IPS DF 4.7 (cell line): Measurements from ENCODE around the gene VKORC1.
A peak's percentile ranks its signal among the peaks of the same experiment; 100 is the strongest.

ENCODE experiments used
- DNase-seq: peaks from one replicate; pipeline ENCODE4 v3.0.0-alpha.2; 2013; ENCODE audit warnings: low spot score; ENCODE audit errors: extremely low read depth

VKORC1 gene

GRCh38 chr16:31083081-31083480 lies 11.5 kb downstream of the VKORC1 start:
- no peak for DNase-seq

DNA sequence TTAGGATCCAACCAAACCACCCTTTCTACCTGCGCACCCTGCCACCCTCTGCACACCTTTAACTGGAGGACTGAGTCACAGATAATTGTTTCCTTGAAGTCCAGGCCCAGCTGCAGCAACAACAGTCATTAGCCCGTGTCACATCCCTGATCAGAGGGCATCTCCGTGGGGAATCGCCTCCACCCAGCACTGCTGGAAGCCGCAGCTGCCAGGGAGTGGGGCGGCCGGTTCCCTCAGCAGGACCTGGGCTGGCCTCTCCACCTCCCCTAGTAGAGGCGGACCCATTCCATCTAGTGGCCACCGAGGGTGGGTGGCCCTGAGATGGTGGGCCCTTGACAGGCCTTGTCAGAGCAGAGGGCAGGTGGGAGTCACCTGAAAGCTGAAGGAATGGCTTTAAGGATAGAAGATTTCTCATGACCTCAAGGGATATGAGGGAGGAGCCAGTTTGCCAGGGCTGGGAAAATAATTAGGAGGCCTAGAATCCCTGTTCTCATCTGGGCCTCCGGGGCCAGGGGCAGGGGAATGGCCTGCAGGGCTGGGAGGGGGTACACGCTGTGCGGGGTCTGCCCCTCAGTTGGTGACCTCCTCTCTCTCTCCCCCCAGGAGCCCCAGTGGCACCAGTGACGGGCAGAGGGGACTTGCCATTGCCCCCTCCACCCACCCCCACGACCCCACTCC lies 12.1 kb downstream of the VKORC1 start:
- no peak for DNase-seq

- DNase-seq = no peak
These were observed 12.9 kb downstream of the VKORC1 start for GRCh38 chr16:31081428-31082351.

- DNase-seq = no peak
These were observed 13.7 kb downstream of the VKORC1 start for GRCh38 chr16:31080756-31081419.

DNA sequence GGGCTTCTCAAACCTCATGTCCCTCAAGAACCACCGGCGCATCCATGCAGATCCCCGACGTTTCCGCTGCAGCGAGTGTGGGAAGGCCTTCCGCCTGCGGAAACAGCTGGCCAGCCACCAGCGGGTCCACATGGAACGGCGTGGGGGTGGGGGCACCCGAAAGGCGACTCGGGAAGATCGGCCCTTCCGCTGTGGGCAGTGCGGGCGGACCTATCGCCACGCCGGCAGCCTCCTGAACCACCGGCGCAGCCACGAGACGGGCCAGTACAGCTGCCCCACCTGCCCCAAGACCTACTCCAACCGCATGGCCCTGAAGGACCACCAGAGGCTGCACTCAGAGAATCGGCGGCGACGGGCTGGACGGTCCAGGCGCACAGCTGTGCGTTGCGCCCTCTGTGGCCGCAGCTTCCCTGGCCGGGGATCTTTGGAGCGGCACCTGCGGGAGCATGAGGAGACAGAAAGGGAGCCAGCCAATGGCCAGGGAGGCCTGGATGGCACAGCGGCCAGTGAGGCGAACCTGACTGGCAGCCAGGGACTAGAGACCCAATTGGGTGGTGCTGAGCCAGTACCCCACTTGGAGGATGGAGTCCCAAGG lies 14.5 kb downstream of the VKORC1 start:
- DNase-seq = no peak

- no peak for DNase-seq
These were observed 15.2 kb downstream of the VKORC1 start for GRCh38 chr16:31079342-31079944.

- no peak for DNase-seq
These were observed 15.8 kb downstream of the VKORC1 start for GRCh38 chr16:31078597-31079341.

- DNase-seq = no peak
These were observed 16.8 kb downstream of the VKORC1 start for GRCh38 chr16:31077592-31078396.

GRCh38 chr16:31077024-31077423 lies 17.6 kb downstream of the VKORC1 start:
- no peak for DNase-seq

DNA sequence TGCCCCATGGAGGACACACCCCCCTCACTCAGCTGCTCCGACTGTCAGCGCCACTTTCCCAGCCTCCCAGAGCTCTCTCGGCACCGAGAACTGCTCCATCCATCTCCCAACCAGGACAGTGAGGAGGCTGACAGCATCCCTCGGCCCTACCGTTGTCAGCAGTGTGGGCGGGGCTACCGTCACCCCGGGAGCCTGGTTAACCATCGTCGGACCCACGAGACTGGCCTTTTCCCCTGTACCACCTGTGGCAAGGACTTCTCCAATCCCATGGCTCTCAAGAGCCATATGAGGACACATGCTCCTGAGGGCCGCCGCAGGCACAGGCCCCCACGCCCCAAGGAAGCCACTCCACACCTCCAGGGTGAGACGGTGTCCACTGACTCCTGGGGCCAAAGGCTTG lies 18.3 kb downstream of the VKORC1 start:
- DNase-seq = no peak

GRCh38 chr16:31074814-31075183 lies 19.8 kb downstream of the VKORC1 start:
- DNase-seq = no peak

- peak; percentile 95 for DNase-seq
These were observed 20.4 kb downstream of the VKORC1 start, which contains the start of the genes ZNF646 and ZNF668 for GRCh38 chr16:31073970-31074813. Gene ZNF646 (plus strand): TSS chr16:31074422. CDS start chr16:31076325, 1,903 bp downstream. Gene ZNF668 (minus strand): TSS chr16:31074240. CDS start chr16:31064459, 9,781 bp downstream.

- no peak for DNase-seq
These were observed 21.2 kb downstream of the VKORC1 start for GRCh38 chr16:31073142-31073969.

DNA sequence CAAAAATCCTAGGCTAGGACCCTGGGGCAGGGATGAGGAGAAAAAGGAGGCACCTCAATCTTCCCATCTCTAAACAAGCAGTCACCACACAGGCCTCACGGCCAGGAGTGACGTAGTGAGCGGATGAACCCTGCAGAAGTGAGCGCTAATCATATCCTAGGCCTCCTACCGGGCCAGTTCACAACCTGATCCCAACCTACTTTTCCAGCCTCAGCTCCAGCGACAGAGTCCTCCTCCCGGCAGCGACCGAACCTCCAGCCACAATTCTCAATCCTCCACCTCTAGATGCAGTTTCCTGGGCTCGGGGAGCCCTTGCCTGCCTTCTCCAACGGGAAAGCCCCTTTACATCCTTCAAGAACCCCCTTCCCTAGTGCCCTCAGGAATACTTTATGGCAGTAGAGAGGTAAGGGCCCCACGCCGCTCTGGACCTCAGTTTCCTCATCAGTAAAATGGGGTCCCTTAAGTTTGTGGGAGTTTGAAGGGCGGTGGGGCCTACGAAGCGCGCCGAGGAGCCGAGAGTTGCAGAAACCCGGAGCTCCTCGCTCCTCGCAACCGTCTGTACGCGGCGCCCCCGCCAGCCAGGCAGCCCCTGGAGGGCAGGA lies 22.0 kb downstream of the VKORC1 start:
- DNase-seq = no peak

DNA sequence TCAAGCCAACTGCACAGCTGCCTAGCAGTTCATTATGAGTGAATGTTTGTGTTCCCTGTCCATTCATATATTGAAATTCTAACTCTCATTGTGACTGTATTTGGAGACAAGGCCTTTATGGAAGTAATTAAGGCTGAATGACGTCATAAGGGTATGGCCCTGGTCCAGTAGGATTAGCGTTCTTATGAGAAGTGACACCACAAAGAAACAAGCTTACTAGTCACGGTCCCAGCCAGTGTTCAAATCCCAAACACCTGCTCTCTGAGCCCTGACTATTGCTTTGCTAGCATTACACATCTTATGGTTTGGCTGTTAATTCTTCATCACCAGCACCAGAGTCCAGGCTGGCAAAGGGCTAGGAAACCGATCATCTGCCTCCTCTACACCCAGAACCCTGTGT lies 22.7 kb downstream of the VKORC1 start:
- DNase-seq = no peak

- no peak for DNase-seq
These were observed 27.3 kb downstream of the VKORC1 start for GRCh38 chr16:31067342-31067741.

DNA sequence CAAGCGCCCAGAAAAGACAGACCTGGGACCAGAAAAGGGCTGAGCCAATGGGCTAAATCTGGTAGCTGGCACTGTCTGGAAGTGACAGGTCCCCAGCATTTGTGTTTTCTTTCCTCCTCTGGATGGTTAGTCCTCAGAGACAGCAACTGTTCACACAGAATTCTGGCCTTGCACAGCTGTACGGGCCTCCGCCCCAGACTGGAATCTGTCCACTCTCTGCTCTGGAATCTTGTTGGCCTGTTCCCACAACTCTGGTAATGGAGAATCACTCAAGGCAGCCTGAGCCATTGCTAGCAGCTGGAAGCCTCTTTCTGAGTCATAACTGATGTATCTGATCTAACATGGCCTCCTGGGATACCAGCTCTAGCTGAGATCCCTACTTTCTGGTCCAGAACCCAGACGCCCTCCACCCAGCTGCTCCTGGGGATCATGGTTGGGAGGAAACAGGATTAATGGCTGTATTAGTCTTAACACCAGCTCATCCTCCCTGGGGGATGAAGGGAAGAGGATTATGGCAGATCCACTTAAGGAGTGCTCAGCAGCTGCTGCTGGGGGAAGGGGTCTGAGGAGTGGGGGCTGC lies 29.6 kb downstream of the VKORC1 start:
- no peak for DNase-seq
